ENCODE results near the gene NMNAT2.
A peak's percentile ranks its signal among the peaks of the same experiment; 100 is the strongest.

The NMNAT2 gene

GRCh38 chr1:183315991-183316758 is 102.0 kb downstream of the NMNAT2 start:
- DNase-seq (ENCODE audit: low read depth in 4 of 4, low spot score in 1 of 4): no peak

- DNase-seq (ENCODE audit: low read depth in 4 of 4, low spot score in 1 of 4): no peak
These were observed 105.1 kb downstream of the NMNAT2 start for GRCh38 chr1:183313063-183313462.

GRCh38 chr1:183310753-183311479 is 107.3 kb downstream of the NMNAT2 start:
- DNase-seq (ENCODE audit: low read depth in 4 of 4, low spot score in 1 of 4): peak in 2 of 4 experiments; percentile 7 to 22

DNA sequence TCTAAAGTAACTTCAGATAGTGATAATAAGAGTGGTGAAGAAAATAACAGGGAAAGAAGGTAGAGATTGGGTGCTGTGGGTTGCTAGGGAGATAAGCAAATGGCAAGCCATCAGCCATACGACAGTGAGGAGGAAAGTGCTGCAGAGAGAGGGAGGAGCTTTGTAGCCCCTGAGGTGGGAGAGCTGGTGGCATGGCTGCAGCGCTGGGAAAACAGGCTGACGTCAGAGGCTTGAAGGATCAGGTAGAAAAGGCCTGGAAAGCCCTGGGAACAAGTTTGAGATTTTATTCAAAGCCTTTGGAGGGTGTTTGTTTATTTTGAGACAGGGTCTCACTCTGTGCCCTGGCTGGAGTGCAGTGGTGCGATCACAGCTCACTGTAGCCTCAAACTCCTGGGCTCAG is 109.5 kb downstream of the NMNAT2 start:
- no peak for DNase-seq (ENCODE audit: low read depth in 4 of 4, low spot score in 1 of 4)

DNA sequence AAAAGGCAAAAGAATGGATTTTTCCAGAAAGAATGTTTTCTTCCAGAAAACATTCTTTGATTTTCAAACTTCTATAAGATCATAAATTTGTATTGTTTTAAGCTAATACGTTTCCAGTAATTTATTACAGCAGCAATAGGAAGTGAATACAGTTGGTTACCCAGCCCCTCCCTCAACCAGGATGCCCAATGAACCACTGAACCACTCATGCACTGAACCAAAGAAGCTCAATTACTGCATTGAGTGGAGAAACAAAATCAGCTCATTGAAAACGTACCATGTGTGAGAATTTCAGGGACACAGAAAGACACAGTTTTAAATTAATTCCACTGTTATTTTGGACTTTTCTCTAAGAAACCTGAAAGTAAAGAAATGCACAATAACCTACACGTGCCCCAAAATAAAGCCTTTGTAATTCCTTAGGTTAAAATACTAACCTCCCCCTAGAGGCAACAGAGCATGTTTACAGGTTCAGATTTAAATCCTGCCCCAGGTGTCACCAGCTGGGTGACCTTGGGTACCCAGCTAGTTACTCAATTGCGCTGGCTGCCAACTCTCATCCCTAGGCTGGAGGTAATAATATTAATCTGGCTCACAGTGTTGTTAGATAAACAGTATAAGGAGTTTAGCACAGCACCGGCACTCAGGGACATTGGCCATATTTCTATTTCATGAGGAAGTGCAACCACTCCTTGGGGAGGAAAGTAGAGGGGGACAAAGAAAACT is 111.7 kb downstream of the NMNAT2 start:
- no peak for DNase-seq (ENCODE audit: low read depth in 4 of 4, low spot score in 1 of 4)

- no peak for DNase-seq (ENCODE audit: low read depth in 4 of 4, low spot score in 1 of 4)
These were observed 113.6 kb downstream of the NMNAT2 start for GRCh38 chr1:183304440-183305107.

- DNase-seq (ENCODE audit: low read depth in 4 of 4, low spot score in 1 of 4): no peak
These were observed 114.3 kb downstream of the NMNAT2 start for GRCh38 chr1:183303901-183304300.

- no peak for DNase-seq (ENCODE audit: low read depth in 4 of 4, low spot score in 1 of 4)
These were observed 114.9 kb downstream of the NMNAT2 start for GRCh38 chr1:183303323-183303645.

GRCh38 chr1:183302452-183303322 is 115.5 kb downstream of the NMNAT2 start:
- DNase-seq (ENCODE audit: low read depth in 4 of 4, low spot score in 1 of 4): no peak

DNA sequence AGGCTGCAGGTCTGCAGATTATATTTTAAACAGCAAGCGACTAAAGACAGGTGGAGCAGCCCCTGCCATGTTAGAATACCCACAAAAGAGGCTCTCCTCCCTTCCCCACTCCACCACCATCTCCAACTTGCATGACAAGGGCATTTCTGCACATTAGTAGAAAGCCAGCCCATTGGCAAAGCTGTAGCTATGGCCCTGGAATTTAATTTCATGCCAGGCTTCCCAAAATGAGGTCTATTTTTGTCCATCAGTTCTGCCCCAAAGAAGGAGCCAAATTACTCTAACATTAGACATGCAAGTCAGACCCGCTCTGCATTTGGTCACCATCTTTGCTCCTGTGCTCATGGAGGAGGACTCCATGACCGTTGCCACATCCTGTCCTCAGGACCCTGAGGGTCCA is 116.9 kb downstream of the NMNAT2 start:
- DNase-seq (ENCODE audit: low read depth in 4 of 4, low spot score in 1 of 4): no peak

DNA sequence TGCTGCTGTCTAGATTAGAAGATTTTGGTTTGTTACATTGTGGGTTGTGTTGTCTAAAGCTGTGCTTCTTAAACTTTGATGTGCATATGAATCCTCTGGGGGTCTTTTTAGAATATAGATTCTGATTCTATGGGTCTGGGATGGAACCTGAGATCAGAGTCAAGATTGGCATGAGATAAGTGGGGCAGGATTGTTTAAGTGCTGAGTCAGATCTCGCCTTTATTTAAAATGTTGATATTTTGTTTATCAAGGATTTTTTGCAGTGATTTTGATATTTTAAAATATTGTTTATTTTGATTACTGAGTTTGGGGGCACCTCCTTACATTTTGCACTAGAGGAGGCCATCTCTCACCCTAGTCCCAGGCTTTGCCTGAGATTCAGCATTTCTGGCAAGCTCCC is 117.4 kb downstream of the NMNAT2 start:
- DNase-seq (ENCODE audit: low read depth in 4 of 4, low spot score in 1 of 4): no peak

GRCh38 chr1:183300395-183300794 is 117.8 kb downstream of the NMNAT2 start:
- DNase-seq (ENCODE audit: low read depth in 4 of 4, low spot score in 1 of 4): no peak

DNA sequence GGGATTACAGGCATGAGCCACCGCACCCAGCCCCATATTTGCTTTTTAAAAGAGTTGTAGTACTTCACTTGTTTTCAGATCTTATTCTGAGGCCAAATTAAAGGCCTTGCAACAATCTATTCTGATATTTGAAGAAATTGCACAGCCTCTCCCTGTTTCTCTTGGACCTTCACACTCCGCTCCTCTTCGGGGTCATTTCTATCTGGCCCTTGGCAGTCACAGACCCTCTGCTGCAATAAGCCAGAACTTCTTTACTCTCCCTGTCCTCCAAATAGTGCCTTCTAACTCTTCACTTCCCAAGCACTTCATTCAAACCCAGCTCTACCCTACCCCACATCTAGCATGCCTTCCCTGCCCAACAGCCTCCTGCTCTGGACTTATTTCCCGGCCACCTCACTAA is 121.4 kb downstream of the NMNAT2 start:
- no peak for DNase-seq (ENCODE audit: low read depth in 4 of 4, low spot score in 1 of 4)

GRCh38 chr1:183295521-183295920 is 122.7 kb downstream of the NMNAT2 start:
- DNase-seq (ENCODE audit: low read depth in 4 of 4, low spot score in 1 of 4): no peak

DNA sequence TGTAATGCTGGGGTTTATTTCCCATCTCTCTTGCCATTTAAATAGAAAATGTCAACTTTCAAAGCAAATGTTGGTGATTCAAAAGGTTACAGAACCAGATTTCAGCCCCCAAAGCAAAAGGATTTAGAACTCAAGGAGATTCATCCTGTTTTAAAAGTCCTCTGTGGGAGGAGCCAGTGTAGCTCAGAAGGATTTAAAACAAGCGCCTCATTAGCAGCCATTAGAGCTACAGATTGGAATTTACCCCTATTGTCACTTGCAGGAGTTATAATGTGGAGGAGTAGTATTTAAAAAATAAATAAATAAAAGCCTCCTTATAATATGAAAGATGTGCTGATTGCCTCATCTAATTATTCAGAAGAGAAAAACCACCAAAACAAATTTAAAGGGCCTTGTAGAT is 124.3 kb downstream of the NMNAT2 start:
- DNase-seq (ENCODE audit: low read depth in 4 of 4, low spot score in 1 of 4): no peak

DNA sequence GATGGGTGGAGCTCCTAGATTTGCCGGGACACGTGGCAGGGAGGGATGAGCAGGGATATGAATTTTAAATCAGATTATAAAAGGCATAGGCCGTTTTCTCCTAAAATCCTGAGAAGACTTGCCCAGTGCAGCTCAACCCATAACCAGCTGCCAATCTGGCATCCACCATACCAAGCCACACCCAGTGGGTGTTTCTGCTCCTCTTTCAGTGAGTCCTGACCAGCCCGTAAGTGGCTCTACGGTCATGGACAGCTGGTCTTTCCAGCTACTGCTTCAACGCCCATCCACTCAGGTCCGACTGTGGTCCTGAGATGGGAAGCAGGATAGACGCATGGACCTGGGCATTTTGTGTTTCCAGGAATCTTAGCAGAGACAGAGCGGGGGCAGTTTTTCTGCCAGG is 124.9 kb downstream of the NMNAT2 start:
- no peak for DNase-seq (ENCODE audit: low read depth in 4 of 4, low spot score in 1 of 4)

DNA sequence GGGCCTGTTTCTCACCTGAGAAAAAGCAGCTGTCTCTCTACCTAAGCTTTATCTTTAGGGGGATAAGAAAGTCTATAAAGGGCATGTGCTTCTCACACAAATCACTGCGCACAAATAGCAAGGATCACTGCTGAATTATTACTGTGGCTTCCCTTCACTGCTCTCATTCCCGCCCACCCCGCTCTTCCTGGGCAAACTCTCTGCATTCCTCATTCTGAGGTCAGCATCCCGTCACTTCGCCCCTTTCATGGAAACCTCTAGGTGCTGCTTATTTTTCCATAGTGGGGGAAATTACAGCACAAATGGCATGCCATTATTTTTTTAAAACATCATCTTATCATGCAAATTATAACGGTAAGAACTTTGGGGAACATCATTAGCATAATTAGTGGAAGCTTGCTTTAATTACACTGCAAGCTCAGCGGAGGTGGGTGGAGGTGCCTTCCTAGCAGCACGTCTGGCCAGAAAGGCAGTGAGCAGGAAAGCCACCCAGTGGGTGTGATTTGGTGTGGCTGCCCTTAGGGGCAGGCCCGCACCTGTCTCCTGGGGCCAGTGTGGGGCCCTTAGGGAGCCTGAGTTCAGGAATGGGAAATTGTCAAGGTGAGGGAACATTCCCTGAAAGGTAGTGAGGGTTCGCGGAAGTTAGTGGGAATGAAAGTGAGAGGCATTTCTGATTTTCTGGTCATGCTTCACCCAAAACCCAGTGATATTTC is 126.2 kb downstream of the NMNAT2 start:
- DNase-seq (ENCODE audit: low read depth in 4 of 4, low spot score in 1 of 4): no peak

DNA sequence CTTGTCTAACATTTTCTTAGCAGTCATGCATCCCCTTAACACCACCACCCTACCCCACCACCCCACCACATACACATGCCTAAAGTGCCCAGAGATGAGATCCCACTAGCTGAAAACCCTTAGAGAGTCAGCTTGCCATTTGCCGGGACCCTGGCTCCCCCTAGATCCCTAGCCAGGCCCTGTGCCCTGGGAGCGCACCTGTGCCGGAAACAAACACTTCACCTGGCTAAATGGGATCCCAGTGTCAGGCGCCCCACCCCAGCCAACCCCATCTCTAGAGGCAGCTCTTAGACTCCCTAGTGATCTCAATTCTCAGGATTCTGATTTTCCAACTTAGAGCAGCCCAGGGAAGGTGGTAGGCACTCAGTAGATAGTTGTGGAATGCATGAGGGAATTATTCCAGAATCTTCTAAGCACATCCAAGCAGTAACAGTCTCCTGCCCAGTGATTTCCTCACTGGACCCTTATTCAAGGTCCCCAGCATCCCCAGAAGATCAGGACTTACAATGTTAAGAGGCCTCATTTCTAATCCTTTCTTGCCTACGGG is 126.9 kb downstream of the NMNAT2 start:
- DNase-seq (ENCODE audit: low read depth in 4 of 4, low spot score in 1 of 4): no peak

DNA sequence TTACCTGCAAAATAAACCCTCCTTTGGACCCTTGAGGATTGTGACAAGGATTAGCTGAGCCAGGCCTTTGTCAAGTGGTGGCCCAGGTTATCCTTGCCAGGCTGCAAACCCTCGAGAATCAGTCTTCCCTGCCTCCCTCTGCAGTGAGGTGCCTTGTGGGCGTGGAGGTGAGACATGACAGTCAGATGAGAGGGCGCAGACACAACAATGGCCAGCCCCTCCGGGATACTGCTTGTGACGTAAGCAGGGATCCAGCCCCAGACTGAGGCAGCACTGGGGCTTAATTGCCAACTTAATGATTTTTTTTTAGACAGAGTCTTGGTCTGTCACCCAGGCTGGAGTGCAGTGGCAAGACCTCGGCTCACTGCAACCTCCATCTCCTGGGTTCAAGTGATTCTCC is 127.6 kb downstream of the NMNAT2 start:
- no peak for DNase-seq (ENCODE audit: low read depth in 4 of 4, low spot score in 1 of 4)

- no peak for DNase-seq (ENCODE audit: low read depth in 4 of 4, low spot score in 1 of 4)
These were observed 129.1 kb downstream of the NMNAT2 start for GRCh38 chr1:183289051-183289496.
